Measurements from ENCODE around the gene AHSP. TPM values are rescaled to one million over a fixed set of nuclear protein-coding genes. Genes with fewer than 3 reads are reported as not detected.
"Not testable (repeated sequence)": the region's sequence is repeated elsewhere in the genome, so short reads cannot be mapped to it uniquely, and the experiment has no call there.

Gene AHSP
- polyA plus RNA-seq, 5 donors, result 8.0 to 44.8 (median 10.7) TPM

DNA sequence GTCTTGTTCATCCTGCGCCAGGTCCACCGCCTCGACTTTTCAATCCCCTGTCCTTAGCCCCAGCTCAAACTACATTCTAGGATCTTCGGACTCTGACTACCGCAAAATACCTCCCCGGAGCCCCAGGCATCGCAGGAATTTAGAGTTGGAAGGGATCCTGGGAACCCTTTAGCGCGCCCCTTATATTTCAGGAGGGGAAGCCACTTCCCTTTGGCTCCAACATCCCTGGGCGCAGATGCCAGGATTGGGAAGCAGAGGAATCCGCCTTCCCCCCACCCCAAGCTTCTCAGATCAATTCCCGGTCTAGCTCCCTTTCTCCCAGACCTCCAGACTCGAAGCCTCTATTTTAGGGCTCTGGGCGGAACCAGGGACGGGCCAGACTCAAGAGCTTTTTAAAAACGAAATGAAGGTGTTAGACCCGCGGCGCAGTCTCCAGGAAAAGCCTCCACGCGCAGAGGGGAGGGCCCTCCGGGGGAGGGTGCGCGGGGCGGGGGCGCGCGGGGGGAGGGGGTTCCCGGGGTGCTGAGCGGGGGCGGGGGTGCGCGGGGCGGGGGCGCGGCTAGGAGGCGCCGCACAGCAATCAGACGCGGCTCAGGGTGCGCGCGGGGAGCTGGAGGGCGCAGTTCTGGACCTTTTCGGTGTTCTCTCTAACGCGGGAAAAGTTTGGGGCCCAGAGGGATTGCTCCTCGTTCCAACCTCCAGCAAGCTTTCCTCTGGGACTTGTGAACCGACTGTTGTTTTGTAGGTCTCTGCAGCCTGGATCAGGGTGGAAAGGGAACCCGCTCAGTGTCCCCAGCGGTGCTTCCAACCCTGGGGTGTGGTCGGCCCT, 1.6 kb downstream of the AHSP start:
- peak; percentile 38 to 55 for DNase-seq

DNA sequence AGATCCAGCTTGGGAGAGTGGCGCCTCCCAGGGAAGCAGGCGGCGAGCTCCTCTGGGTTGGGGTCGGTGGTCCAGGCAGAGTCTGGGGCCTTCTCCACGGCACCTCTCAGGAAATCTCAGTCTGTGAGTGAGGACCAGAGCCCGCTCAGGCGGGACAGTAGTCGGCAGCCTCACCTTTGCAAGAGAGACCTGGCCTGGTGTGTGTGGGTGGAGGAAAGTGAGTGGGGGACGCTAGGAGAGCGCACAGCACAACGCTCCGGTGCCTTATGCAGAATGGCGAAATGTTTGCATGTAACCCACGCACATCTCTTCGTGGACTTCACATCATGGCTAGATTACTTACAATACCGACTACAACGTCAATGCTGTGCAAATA, 2.2 kb downstream of the AHSP start:
- DNase-seq, result no peak

DNA sequence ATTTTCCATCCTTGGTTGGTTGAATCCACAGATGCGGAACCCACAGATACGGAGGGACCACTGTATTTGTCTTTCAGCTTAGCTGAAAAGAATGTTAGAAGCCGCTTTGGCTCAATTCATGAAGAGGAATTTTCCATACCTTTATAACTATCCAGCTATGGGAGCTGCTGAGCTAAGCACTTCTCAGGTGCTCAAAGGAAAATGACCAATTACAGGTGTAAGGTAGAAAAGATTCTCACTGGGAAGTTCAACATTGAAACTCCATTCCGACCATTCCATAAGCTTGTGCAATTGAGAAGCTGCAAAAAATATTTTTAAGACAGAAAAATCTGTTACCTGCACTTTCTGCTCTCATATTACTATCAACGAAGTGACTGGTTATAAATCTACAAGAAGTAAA, 2.7 kb downstream of the AHSP start:
- no peak for DNase-seq

DNA sequence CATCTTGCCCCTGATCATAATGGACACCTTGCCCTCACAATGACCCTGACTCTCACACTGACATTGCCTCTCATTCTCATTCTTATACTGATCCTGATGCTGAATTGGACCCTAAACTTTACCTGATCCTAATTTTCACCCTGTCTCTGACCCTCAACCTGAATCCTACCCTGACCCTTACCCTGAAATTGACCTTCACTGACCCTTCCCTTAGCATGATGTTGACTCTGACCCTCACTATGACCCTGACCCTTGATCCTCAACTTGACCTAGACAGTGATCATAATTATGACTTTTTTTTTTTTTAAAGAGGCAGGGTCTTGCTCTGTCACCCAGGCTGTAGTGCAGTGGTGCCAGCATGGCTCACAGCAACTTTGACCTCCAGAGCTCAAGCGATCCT, 3.4 kb downstream of the AHSP start:
- no peak for DNase-seq

DNA sequence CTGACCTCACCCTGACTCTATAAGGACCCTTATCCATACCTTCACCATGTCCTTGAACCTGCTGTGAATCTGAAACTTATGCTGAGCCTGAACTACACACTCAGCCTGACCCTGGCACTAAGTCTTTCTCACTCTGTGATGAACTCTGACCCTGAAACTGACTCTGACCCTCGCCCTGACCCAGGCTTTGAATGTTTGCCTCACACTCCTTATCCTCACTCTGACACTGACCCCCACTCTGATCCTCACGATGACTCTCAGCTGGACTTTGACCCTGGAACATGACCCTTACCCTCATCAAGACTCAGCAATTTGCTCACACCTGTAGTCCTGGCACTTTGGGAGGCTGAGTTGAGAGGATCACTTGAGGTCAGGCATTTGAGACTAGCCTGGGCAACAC, 4.4 kb downstream of the AHSP start:
- DNase-seq, result no peak

DNA sequence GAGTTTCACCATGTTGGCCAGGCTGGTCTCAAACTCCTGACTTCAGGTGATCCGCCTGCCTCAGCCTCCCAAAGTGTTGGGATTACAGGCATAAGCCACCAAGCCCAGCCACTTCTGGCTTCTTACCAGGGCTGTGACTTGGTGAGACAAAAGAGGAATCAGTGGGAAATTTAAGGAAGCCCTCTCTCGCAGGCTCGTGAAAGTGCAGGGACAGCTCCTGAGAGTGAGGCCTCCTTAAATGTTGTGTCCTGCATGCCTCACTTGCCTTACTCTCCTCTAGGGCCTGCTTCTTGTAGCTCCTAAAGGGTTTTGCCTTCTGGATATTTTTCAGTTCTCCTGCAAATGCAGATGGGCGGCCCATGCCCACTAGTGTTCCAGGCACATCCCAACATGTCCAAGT, 5.2 kb downstream of the AHSP start:
- no peak for DNase-seq

DNA sequence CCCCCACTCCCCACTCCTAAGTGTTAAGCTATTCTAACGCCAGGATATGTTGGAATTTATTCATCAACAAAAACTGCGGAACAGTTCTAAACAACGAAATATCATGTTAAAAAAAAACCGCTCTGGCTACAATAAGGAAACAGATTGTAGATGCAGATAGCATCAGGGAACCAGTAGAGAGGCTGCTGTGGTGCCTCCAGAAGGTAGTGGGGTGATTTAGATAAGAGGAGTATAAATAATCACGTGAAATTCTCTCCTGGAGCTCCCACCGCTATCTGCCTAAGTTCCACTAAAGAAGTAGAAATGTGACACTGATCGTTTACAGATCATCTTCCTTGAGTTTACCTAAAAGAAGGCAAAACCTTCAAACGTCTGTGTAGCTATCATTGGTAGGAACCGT, 8.0 kb downstream of the AHSP start:
- no peak for DNase-seq

DNA sequence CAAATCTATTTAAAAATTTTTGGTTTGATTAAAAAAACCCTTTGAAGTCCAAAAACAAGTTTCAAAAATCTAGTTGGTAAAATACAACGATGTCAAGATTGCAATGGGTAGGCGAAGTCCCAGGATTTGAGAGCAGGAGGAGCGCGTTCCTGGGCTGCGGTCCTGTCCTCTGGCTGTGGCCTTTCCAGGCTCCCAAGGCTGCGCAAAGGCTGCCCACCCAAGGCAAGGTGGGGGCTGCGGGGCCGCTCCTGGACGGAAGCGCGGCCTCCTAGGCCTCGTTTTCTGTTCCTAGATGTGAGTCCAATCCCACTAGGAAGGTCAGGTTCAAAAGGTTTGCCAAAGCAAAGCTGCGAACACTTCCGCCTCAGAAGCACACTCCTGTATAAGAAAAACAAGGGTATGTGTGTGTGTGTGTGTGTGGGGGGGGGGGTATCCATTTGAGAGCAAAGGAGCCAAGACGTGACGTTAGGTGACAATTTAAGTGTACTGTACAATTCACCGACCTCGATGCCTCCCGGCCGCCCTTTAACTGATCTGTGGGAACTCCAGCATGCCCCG, 9.2 kb downstream of the AHSP start:
- DNase-seq, result no peak

DNA sequence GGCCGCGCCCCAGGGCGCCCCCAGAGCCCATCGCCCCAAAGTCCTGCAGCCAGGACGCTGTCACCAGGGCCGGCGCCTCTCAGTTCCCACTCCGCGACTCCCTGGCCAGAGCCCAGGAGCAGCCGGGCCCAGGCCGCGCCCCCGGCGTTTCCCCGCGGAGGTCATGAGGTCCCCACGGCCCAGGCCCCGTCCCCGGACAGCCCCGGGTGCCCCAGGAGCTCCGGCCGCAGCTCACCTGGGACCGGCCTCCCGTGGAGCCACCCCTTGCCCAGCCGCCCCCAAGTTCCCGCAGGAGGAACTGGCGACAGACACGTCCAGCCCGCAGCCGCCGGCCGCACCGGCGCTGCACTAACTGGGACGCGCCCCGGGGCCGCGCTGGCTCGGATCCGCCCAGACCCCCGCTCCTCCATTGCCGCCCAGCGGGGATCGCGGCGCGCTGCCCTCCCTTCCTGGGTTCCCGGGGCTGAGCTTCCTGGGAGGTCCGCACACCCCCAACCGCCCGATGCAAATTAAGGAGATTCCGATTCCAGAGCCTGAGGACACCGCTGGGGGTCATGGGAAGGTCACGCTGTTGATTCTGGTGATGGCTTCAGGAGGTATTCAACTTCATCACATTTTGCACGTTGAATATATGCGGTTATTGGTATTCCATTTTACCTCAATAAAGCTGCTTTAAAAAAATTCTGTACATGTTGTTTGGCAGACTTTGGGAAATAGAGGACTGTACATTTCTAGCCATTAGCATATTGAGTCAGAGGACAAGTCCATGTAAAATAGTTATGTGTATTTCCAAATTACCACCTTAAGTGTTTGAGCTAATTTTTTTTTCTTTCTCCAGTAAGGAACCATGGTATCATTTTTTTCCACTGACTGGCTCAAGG, 9.9 kb downstream of the AHSP start:
- DNase-seq, result peak; percentile 26 to 32

DNA sequence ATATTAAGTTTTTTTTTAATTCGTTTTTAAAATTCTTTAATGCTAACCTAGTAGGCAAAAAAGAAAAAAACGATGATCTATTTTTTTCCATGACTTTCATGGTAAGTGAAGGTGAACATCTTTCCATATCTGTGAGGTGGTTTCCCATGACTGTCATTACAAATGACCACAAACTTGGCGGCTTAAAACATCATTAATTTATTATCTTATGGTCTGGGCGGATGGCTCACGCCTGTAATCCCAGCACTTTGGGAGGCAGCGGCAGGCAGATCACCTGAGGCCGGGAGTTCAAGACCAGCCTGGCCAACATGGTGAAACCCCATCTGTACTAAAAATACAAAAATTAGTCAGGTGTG, 10.5 kb downstream of the AHSP start:
- not testable (repeated sequence) for DNase-seq

DNA sequence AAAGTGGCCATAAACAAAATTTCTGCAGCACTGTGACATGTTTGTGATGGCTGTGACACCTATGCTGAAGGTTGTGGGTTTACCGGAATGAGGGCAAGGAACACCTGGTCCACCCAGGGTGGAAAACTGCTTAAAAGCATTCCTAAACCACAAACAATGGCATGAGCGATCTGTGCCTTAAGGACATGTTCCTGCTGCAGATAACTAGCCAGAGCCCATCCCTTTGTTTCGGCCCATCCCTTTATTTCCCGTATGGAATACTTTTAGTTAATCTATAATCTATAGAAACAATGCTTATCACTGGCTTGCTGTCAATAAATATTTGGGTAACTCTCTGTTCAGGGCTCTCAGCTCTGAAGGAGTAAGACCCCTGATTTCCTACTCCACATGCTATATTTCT, 12.1 kb downstream of the AHSP start:
- not testable (repeated sequence) for DNase-seq

DNA sequence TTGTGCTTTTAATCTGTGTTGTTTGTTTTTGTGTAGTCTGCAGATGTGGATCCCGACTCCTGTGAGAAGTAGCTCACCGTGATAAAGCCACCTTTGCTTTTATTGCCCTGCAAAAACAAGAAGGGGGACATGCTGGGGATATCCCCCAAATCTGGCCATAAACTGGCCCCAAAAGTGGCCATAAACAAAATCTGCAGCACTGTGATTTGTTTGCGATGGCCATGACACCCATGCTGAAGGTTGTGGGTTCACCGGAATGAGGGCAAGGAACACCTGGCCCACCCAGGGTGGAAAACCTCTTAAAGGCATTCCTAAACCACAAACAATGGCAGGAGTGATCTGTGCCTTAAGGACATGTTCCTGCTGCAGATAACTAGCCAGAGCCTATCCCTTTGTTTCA, 15.1 kb downstream of the AHSP start:
- no peak for DNase-seq

DNA sequence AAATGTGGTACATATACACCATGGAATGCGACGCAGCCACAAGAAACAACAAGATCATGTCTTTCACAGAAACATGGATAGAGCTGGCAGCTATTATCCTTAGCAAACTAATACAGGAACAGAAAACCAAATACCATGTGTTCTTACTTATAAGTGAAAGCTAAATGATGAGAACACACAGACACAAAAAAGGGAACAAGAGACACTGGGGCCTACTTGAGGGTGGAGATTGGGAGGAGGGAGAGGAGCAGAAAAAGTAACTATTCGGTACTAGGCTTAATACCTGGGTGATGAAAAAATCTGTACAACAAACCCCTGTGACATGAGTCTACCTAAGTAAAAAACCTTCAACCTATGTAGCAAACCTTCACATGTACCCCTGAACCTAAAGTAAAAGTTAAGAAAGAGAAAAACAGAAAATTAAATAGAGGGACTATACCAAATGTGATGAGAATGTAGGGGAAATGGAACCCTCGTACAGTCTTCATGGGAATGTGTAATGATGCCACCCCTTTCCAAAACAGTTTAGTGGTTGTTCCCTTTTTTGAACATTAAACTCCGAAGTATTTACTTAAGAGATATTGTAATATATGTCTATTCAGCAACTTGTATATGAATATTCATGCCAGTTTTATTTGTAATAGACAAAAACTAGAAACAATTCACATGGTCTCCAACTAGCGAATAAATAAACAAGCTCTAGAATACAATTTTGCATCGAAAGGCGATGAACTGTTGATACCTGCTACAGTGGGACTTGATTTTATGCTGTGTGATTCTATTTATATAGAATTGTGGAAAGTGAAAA, 33.9 kb downstream of the AHSP start:
- no peak for DNase-seq

DNA sequence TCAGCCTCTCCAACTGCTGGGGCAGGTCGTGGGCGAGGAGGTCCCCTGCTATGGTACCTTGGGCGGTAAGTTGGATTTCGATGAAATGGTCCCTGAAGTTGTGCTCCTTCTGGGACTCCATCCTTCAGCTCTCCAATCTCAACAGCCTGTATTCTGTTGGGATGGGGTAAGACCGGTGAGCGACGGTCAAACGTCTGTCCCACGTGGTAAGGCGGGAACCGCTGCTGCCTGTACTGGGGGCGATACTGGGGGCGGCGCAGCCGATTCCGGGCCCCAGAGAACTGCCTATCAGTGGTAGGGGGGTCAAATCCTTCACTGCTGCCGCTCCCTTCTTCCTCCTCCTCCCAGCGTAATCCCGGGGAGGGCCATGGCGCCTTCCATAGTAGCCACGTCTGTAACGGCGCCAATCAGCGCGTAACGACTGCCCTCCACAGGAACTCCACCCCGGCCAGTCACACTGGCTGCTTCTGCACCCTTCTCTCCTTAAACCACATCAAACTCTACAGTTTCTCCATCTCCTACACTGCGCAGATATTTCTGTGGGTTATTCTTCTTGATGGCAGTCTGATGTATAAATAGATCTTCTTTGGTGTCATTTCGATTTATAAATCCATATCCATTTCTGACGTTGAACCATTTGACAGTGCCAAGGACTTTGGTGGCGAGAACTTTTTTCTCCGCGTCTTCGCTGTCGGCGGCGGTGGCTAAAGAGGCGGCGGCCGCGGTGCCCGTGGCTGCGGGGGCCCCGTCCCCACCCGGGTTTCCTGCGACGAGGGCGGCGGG, 41.1 kb downstream of the AHSP start:
- DNase-seq, result peak in 1 of 2 donors; percentile 28

DNA sequence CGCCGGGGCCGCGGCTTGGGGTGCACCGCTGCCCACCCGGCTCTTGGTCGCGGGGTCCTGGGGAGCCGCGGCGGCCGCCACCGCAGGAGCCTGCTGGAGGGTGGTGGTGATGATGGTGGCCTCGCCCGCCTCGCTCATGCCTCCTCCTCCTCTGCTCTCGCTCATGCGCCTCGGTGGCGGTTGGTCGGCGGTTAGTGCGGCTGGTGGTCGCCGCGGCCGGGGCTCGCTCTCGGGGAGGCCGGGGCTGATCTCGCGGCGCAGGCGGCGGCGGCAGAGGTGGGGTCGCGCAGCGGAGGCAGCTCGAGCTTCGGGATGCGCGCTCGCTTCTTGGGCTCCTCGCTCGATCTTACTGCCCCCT, 41.6 kb downstream of the AHSP start:
- no peak for DNase-seq

DNA sequence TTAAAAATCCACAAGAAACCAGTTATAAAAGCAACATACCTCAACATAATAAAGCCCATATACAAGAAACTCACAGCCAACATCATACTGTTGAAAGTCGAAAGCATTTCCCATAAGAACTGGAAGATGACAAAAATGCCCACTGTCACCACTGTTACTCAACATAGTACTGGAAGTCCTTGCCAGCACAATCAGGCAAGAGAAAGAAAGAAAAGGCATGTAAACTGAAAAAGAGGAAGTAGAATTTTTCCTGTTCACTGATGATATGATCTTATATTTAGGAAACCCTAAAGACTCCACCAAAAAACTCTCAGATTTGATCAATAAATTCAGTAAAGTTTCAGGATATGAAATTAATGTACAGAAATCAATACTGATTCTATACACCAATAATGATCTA, 45.1 kb downstream of the AHSP start:
- no peak for DNase-seq

DNA sequence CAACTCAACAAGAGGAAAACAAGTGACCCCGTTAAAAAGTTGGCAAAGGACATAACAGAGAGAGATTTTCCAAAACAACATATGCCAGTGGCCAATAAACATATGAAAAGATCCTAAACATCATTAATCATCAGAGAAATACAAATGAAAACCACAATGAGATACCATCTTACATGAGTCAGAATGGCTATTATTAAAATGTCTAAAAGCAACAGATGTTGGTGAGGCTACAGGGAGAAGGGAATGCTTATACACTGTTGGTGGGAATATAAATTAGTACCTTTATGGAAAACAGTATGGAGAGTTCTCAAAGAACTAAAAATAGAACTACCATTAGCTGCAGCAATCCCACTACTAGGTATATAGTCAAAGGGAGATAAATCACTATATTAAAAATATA, 46.5 kb downstream of the AHSP start:
- DNase-seq, result not testable (repeated sequence)

DNA sequence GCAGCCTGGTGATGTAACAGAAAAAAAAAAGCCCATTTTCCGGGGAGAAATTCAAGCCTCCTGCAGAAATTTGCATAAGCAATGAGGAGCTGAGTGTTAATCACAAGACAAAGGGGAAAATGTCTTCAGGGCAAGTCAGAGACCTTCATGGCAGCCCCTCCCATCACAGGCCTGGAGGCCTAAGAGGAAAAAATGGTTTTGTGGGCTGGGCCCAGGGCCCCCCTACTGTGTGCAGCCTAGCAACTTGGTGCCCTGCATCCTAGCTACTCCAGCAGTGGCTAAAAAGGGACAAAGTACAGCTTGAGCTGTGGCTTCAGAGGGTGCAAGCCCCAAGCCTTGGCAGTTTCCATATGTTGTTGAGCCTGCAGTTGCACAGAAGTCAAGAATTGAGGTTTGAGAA, 49.7 kb downstream of the AHSP start:
- DNase-seq, result no peak

All from right lung (tissue), 5 donors.